ENCODE results near the gene ZFHX3. TPM values are rescaled to one million over a fixed set of nuclear protein-coding genes. Genes with fewer than 3 reads are reported as not detected.

The ZFHX3 gene
- total and polyA plus RNA-seq, 8 donors = 2.5 to 17.6 (median 9.9) TPM

- 77 to 81% methylated on average over 7 of the region's 7 CpGs for WGBS, 2 donors
- no peak for TF ChIP-seq CTCF (IDR thresholded peaks at IDR 0.05)
- no peaks in the 10 kb centered on the region for H3K4me1 ChIP-seq
- intact Hi-C loops (cut with DNase I) = no loop called here
- no peaks in the 10 kb centered on the region for H3K27me3 ChIP-seq
- no peaks in the 10 kb centered on the region for H3K36me3 ChIP-seq
- FAIRE-seq = no peak
- no peak for DNase-seq
- H3K9me3 ChIP-seq = no peaks in the 10 kb centered on the region
- no peak for ATAC-seq
- no peak overlapping the region for H3K4me3 ChIP-seq
- H3K27ac ChIP-seq = no peak overlapping the region
These were observed 145.7 kb downstream of the ZFHX3 start for GRCh38 chr16:72902206-72902605.

- H3K27me3 ChIP-seq = no peaks in the 10 kb centered on the region
- no peaks in the 10 kb centered on the region for H3K4me1 ChIP-seq
- no peak overlapping the region for H3K4me3 ChIP-seq
- no peaks in the 10 kb centered on the region for H3K36me3 ChIP-seq
- WGBS, 2 donors = 77 to 78% methylated on average over 14 of the region's 14 CpGs
- no peak for TF ChIP-seq CTCF (IDR thresholded peaks at IDR 0.05)
- ATAC-seq (no peak), DNase-seq (no peak), FAIRE-seq (no peak)
- no peak overlapping the region for H3K27ac ChIP-seq
- no peaks in the 10 kb centered on the region for H3K9me3 ChIP-seq
- intact Hi-C loops (cut with DNase I) = no loop called here
These were observed 146.8 kb downstream of the ZFHX3 start for GRCh38 chr16:72901000-72901627.

- Histone ChIP-seq H3K27ac (no peak overlapping the region), H3K4me3 (no peak overlapping the region), H3K27me3 (no peaks in the 10 kb centered on the region), H3K9me3 (no peaks in the 10 kb centered on the region), H3K36me3 (no peaks in the 10 kb centered on the region), H3K4me1 (no peaks in the 10 kb centered on the region)
- ATAC-seq (peak in 1 of 4 donors; percentile 32), DNase-seq (no peak), FAIRE-seq (no peak)
- no peak for TF ChIP-seq CTCF (IDR thresholded peaks at IDR 0.05)
- WGBS, 2 donors = 86 to 89% methylated on average over 8 of the region's 8 CpGs
- intact Hi-C loops (cut with DNase I) = no loop called here
These were observed 149.6 kb downstream of the ZFHX3 start for GRCh38 chr16:72898216-72898825.

- Histone ChIP-seq H3K27me3 (no peaks in the 10 kb centered on the region), H3K4me1 (no peaks in the 10 kb centered on the region), H3K9me3 (no peaks in the 10 kb centered on the region), H3K4me3 (no peak overlapping the region), H3K36me3 (no peaks in the 10 kb centered on the region), H3K27ac (no peak overlapping the region)
- intact Hi-C loops (cut with DNase I) = no loop called here
- TF ChIP-seq CTCF (IDR thresholded peaks at IDR 0.05) = no peak
- 97% methylated on average over 6 of the region's 6 CpGs for WGBS, 2 donors
- ATAC-seq = no peak
- DNase-seq = no peak
- no peak for FAIRE-seq
These were observed 150.2 kb downstream of the ZFHX3 start for GRCh38 chr16:72897707-72898106.

- Histone ChIP-seq H3K27me3 (no peaks in the 10 kb centered on the region), H3K4me3 (no peak overlapping the region), H3K27ac (no peak overlapping the region), H3K4me1 (no peaks in the 10 kb centered on the region), H3K9me3 (no peaks in the 10 kb centered on the region), H3K36me3 (no peaks in the 10 kb centered on the region)
- intact Hi-C loops (cut with DNase I) = no loop called here
- 64 to 67% methylated on average over 12 of the region's 12 CpGs for WGBS, 2 donors
- FAIRE-seq = no peak
- no peak for TF ChIP-seq CTCF (IDR thresholded peaks at IDR 0.05)
- DNase-seq = no peak
- ATAC-seq = peak in 1 of 4 donors; percentile 50
These were observed 151.3 kb downstream of the ZFHX3 start for GRCh38 chr16:72896485-72897118.
